K562 (cell line): ENCODE measurements around the gene SMARCA4. TPM values are rescaled to one million over a fixed set of nuclear protein-coding genes. Genes with fewer than 3 reads are reported as not detected.
A peak's percentile ranks its signal among the peaks of the same experiment; 100 is the strongest.

ENCODE experiments used
- BRCA1 ChIP-seq, 2 experiments: fragments of 450-650 bp in 1 of 2; sonication (generic) in 1 of 2; formaldehyde crosslinking in 1 of 2; IDR thresholded peaks; 2 replicates each; pipeline versions ENCODE4 v1.5.0 to v1.6.1; 2017 to 2020; ENCODE audit warnings: mild to moderate bottlenecking in 1 of 2, missing genetic modification reagents in 1 of 2
- BRD4 ChIP-seq: fragments of 200-600 bp; sonication (generic); IDR thresholded peaks from 2 replicates; pipeline ENCODE4 v1.6.1; 2017; ENCODE audit warnings: inconsistent platforms
- CCNT2 ChIP-seq: IDR thresholded peaks from 2 replicates; pipeline ENCODE4 v1.6.1; 2011; ENCODE audit warnings: borderline replicate concordance, low read depth, mild to moderate bottlenecking, moderate library complexity, mixed read lengths, low read length; ENCODE audit not compliant: insufficient read length; ENCODE audit errors: extremely low read depth
- CEBPG ChIP-seq, 3 experiments: fragments of 200-800 bp in 1 of 3; sonication (Bioruptor generic) in 1 of 3; sonication (generic) in 1 of 3; formaldehyde crosslinking in 1 of 3; IDR thresholded peaks in 2 of 3; conservative IDR thresholded peaks in 1 of 3; 2 replicates each; pipeline versions ENCODE4 v1.6.1 to v1.8.0; 2016 to 2022; ENCODE audit warnings: missing compliant biosample characterization in 2 of 3, missing genetic modification characterization in 2 of 3, mild to moderate bottlenecking in 1 of 3, missing genetic modification reagents in 1 of 3
- COPS2 ChIP-seq: fragments of 450-650 bp; conservative IDR thresholded peaks from 2 replicates; pipeline ENCODE4 v1.6.1; 2016; ENCODE audit warnings: mild to moderate bottlenecking, moderate library complexity
- DDX20 ChIP-seq: fragments of 450-650 bp; IDR thresholded peaks from 2 replicates; pipeline ENCODE4 v1.6.1; 2016; ENCODE audit warnings: missing genetic modification characterization, low read depth, mild to moderate bottlenecking, missing compliant biosample characterization, moderate library complexity
- HDAC6 ChIP-seq: IDR thresholded peaks from 2 replicates; pipeline ENCODE4 v1.6.1; 2012; ENCODE audit warnings: low read depth, mild to moderate bottlenecking, control low read depth, inconsistent platforms, low read length, moderate library complexity
- KLF6 ChIP-seq: fragments of 250-450 bp; sonication (Bioruptor Pico); IDR thresholded peaks from 2 replicates; pipeline ENCODE4 v1.4.0; 2020; ENCODE audit warnings: mild to moderate bottlenecking, moderate library complexity, borderline replicate concordance
- NFE2 ChIP-seq: IDR thresholded peaks from 2 replicates; pipeline ENCODE4 v1.6.1; 2014; ENCODE audit warnings: antibody characterized with exemption, low read depth
- NFIC ChIP-seq: fragments of 450-650 bp; IDR thresholded peaks from 2 replicates; pipeline ENCODE4 v1.6.1; 2017; ENCODE audit warnings: mild to moderate bottlenecking, inconsistent platforms
- NFRKB ChIP-seq: fragments of 450-650 bp; IDR thresholded peaks from 2 replicates; pipeline ENCODE4 v1.6.1; 2016; ENCODE audit warnings: low read depth
- SLC30A9 ChIP-seq: fragments of 250-450 bp; sonication (Bioruptor Pico); IDR thresholded peaks from 2 replicates; pipeline ENCODE4 v1.8.0; 2022; ENCODE audit warnings: mild to moderate bottlenecking, moderate library complexity
- TRIM24 ChIP-seq, 2 experiments: fragments of 450-650 bp; IDR thresholded peaks; 2 replicates each; pipeline ENCODE4 v1.6.1; 2016
- ZEB2 ChIP-seq: fragments of 450-650 bp; IDR thresholded peaks from 2 replicates; pipeline ENCODE4 v1.6.1; 2016
- ZNF146 ChIP-seq: IDR thresholded peaks from one replicate; pipeline ENCODE4 v1.6.1; 2018; ENCODE audit warnings: missing compliant biosample characterization; ENCODE audit not compliant: unreplicated experiment
- ZNF217 ChIP-seq: sonication (generic); formaldehyde crosslinking; IDR thresholded peaks from 2 replicates; pipeline ENCODE4 v1.8.0; 2022; ENCODE audit warnings: mild to moderate bottlenecking, missing genetic modification reagents
- ZNF232 ChIP-seq: sonication (generic); formaldehyde crosslinking; IDR thresholded peaks from 2 replicates; pipeline ENCODE4 v1.8.0; 2022; ENCODE audit warnings: mild to moderate bottlenecking, missing genetic modification reagents
- ZNF668 ChIP-seq: fragments of 250-450 bp; sonication (Bioruptor Pico); IDR thresholded peaks from 2 replicates; pipeline ENCODE4 v1.8.0; 2022; ENCODE audit warnings: mild to moderate bottlenecking, inconsistent platforms
- ZNF699 ChIP-seq: fragments of 250-450 bp; sonication (Bioruptor Pico); IDR thresholded peaks from 2 replicates; pipeline ENCODE4 v1.8.0; 2021; ENCODE audit warnings: mild to moderate bottlenecking, moderate library complexity; ENCODE audit not compliant: insufficient replicate concordance
- polyA plus RNA-seq, 8 experiments: library from polyadenylated mRNA; depleted of rRNA in 4 of 8; stranded (reverse) in 5 of 8; unstranded in 3 of 8; fragments of >200 nt; fragmentation: Nextera tagmentation in 2 of 8; fragmentation: Illumina TruSeq in 1 of 8; extraction: Ambion mirVana in 2 of 8; extraction: Trizol in 1 of 8; gene quantifications; 2 replicates each; pipeline versions ENCODE4 v1.2.1 to v1.2.3, GENCODE V29; 2011 to 2014; ENCODE audit warnings: inconsistent platforms in 1 of 8, missing spikeins in 1 of 8
- total RNA-seq, 7 experiments: library from RNA; depleted of rRNA in 6 of 7; stranded (reverse); fragments of >200 nt in 6 of 7; fragmentation: Illumina TruSeq in 2 of 7; extraction: Trizol in 2 of 7; gene quantifications; 2 replicates each; pipeline versions ENCODE4 v1.2.1 to v1.2.3, GENCODE V29; 2011 to 2021; ENCODE audit warnings: low replicate concordance in 1 of 7
- TF ChIP-seq, protein P1 (sequence below): sonication (generic); formaldehyde crosslinking; IDR thresholded peaks from 2 replicates; pipeline ENCODE4 v1.5.0; 2020; ENCODE audit warnings: missing genetic modification reagents
- TF ChIP-seq, protein P2 (sequence below): fragments of 450-650 bp; IDR thresholded peaks from 2 replicates; pipeline ENCODE4 v1.6.1; 2014; ENCODE audit warnings: low read depth, mild to moderate bottlenecking, moderate library complexity, borderline replicate concordance
- TF ChIP-seq, protein P3 (sequence below): fragments of 250-450 bp; sonication (Bioruptor Pico); IDR thresholded peaks from 2 replicates; pipeline ENCODE4 v1.5.1; 2021; ENCODE audit warnings: mild to moderate bottlenecking
- TF ChIP-seq, protein P4 (sequence below): fragments of 250-450 bp; sonication (Bioruptor Pico); IDR thresholded peaks from 2 replicates; pipeline ENCODE4 v1.8.0; 2022; ENCODE audit warnings: inconsistent platforms

Gene SMARCA4
- total and polyA plus RNA-seq, 9 of the 15 experiments (the other 6 are each of a cell fraction or from before 2014, with no cell fraction given): 19.3 to 207 (median 52.1) TPM

DNA sequence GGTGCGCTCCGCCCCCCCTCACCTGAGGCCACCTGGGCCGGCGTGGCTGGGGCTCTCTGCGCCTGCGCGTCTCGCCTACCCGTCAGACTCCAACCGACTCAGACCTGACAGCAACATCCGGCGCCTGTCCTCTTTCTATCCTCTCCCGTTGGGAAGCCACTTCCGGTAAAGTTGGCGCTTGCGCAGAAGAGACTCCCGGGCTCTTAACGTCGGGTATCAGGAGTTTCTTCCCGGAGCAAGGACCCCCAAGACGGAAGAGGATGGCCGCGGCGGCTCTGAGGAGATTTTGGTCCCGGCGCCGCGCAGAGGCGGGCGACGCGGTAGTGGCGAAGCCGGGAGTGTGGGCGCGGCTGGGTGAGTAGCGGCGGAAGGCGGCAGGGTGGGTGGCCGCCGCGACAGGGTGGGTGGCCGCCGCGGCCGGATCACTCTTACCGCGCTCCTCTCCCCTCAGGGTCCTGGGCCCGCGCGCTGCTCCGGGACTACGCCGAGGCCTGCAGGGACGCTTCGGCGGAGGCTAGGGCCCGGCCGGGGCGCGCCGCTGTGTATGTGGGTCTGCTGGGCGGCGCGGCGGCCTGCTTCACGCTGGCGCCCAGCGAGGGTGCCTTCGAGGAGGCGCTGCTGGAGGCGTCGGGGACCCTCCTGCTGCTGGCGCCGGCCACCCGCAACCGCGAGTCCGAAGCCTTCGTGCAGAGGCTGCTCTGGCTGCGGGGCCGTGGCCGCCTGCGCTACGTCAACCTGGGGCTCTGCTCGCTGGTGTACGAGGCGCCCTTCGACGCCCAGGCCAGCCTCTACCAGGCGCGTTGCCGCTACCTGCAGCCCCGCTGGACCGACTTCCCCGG, 32.0 kb upstream of the SMARCA4 start, which contains the start of the genes TIMM29 and YIPF2 (continued):
- TF ChIP-seq NFE2 (no peak), BRCA1 (IDR thresholded peaks at IDR 0.05) (no peak), BRCA1 (CRISPR knock-in tag; IDR thresholded peaks at IDR 0.05) (no peak), SLC30A9 (CRISPR knock-in tag) (no peak), BRD4 (no peak), ZNF699 (CRISPR knock-in tag) (no peak), DDX20 (tag) (no peak), NFRKB (peak; percentile 77), KLF6 (CRISPR knock-in tag) (no peak), NFIC (peak; percentile 64), ZEB2 (peak; percentile 99), CEBPG (CRISPR knock-in tag; IDR thresholded peaks at IDR 0.05) (no peak), CEBPG (tag; conservative IDR thresholded peaks at IDR 0.05 in 1 of 2, IDR thresholded peaks at IDR 0.05 in 1 of 2) (no peak), ZNF146 (CRISPR knock-in tag) (no peak), CCNT2 (peak; percentile 48), ZNF668 (CRISPR knock-in tag) (no peak), TRIM24 (IDR thresholded peaks at IDR 0.05) (peak in 1 of 2 experiments; percentile 98; a peak in 2 of 4 replicates), ZNF217 (no peak), COPS2 (no peak), ZNF232 (CRISPR knock-in tag) (no peak), HDAC6 (no peak)
- TF ChIP-seq, protein P1, sequence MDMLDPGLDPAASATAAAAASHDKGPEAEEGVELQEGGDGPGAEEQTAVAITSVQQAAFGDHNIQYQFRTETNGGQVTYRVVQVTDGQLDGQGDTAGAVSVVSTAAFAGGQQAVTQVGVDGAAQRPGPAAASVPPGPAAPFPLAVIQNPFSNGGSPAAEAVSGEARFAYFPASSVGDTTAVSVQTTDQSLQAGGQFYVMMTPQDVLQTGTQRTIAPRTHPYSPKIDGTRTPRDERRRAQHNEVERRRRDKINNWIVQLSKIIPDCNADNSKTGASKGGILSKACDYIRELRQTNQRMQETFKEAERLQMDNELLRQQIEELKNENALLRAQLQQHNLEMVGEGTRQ (CRISPR knock-in tag): no peak
- TF ChIP-seq, protein P2, sequence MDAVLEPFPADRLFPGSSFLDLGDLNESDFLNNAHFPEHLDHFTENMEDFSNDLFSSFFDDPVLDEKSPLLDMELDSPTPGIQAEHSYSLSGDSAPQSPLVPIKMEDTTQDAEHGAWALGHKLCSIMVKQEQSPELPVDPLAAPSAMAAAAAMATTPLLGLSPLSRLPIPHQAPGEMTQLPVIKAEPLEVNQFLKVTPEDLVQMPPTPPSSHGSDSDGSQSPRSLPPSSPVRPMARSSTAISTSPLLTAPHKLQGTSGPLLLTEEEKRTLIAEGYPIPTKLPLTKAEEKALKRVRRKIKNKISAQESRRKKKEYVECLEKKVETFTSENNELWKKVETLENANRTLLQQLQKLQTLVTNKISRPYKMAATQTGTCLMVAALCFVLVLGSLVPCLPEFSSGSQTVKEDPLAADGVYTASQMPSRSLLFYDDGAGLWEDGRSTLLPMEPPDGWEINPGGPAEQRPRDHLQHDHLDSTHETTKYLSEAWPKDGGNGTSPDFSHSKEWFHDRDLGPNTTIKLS: peak; percentile 99
- TF ChIP-seq, protein P3, sequence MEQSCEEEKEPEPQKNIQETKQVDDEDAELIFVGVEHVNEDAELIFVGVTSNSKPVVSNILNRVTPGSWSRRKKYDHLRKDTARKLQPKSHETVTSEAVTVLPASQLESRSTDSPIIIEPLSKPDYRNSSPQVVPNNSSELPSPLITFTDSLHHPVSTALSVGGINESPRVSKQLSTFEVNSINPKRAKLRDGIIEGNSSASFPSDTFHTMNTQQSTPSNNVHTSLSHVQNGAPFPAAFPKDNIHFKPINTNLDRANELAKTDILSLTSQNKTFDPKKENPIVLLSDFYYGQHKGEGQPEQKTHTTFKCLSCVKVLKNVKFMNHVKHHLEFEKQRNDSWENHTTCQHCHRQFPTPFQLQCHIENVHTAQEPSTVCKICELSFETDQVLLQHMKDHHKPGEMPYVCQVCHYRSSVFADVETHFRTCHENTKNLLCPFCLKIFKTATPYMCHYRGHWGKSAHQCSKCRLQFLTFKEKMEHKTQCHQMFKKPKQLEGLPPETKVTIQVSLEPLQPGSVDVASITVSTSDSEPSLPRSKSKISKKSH: no peak
- TF ChIP-seq, protein P4, sequence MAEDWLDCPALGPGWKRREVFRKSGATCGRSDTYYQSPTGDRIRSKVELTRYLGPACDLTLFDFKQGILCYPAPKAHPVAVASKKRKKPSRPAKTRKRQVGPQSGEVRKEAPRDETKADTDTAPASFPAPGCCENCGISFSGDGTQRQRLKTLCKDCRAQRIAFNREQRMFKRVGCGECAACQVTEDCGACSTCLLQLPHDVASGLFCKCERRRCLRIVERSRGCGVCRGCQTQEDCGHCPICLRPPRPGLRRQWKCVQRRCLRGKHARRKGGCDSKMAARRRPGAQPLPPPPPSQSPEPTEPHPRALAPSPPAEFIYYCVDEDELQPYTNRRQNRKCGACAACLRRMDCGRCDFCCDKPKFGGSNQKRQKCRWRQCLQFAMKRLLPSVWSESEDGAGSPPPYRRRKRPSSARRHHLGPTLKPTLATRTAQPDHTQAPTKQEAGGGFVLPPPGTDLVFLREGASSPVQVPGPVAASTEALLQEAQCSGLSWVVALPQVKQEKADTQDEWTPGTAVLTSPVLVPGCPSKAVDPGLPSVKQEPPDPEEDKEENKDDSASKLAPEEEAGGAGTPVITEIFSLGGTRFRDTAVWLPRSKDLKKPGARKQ (CRISPR knock-in tag): no peak
